Dedifferentiated amniotic fluid mesenchymal stem cell (primary cell): ENCODE results near the gene BCAP31.
"Not testable (repeated sequence)": the region's sequence is repeated elsewhere in the genome, so short reads cannot be mapped to it uniquely, and the experiment has no call there.

Source experiments
- DNase-seq: peaks from one replicate; pipeline ENCODE4 v3.0.0-alpha.2; 2016; ENCODE audit errors: extremely low spot score

Gene BCAP31

DNA sequence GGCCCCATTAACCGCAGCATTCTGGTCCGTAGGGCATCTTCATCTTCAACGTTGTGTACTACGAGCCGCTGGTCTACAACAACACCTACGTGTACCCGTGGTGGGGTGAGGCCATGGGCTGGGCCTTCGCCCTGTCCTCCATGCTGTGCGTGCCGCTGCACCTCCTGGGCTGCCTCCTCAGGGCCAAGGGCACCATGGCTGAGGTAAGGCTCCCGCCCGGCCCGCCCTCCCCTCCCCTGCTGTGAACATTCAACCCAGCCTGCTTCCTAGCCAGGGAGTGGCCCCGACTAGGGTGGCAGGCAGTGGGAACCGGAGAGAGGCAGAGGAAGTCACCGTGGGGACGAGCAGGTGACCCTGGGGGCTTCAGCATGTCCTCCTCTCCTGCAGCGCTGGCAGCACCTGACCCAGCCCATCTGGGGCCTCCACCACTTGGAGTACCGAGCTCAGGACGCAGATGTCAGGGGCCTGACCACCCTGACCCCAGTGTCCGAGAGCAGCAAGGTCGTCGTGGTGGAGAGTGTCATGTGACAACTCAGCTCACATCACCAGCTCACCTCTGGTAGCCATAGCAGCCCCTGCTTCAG is 29.4 kb downstream of the BCAP31 start:
- DNase-seq, result no peak

DNA sequence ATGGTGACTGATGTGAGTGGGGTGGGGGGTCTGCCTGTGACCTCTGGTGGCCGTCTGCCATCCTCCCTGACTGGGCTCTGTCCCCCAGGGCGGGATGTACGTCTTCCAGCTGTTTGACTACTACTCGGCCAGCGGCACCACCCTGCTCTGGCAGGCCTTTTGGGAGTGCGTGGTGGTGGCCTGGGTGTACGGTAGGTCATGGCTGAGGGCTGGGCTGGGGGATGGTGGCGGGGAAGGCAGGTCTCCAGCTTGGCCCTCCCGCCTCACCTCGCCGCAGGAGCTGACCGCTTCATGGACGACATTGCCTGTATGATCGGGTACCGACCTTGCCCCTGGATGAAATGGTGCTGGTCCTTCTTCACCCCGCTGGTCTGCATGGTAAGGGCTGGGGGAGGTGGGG is 29.9 kb downstream of the BCAP31 start:
- DNase-seq, result not testable (repeated sequence)

DNA sequence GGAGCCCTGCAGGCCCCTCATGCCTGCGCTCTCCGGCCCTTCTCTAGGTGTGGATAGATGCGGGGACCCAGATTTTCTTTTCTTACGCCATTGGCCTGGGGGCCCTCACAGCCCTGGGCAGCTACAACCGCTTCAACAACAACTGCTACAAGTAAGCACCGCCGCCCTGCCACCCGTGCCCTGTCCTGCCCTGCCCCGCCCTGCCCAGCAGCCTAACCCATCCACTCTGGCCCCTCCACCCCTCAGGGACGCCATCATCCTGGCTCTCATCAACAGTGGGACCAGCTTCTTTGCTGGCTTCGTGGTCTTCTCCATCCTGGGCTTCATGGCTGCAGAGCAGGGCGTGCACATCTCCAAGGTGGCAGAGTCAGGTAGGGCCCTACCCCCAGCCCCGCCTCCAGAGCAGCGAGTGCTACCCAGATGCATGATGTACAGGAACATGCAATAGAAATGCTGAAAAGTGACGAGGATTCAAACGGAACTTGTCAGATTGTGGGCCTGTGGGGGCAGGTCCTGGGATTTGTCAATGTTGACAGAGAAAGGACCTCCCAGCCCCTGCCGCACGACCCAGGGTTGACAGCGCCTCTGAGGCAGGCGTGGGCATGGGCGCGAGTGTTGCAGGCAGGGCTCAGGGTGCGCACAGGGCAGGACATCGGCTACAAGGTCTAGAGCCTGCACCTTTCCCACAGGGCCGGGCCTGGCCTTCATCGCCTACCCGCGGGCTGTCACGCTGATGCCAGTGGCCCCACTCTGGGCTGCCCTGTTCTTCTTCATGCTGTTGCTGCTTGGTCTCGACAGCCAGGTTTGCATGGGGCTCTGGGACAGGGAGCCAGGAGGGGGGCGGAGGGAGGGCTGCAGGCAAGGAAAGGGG is 30.7 kb downstream of the BCAP31 start:
- no peak for DNase-seq

DNA sequence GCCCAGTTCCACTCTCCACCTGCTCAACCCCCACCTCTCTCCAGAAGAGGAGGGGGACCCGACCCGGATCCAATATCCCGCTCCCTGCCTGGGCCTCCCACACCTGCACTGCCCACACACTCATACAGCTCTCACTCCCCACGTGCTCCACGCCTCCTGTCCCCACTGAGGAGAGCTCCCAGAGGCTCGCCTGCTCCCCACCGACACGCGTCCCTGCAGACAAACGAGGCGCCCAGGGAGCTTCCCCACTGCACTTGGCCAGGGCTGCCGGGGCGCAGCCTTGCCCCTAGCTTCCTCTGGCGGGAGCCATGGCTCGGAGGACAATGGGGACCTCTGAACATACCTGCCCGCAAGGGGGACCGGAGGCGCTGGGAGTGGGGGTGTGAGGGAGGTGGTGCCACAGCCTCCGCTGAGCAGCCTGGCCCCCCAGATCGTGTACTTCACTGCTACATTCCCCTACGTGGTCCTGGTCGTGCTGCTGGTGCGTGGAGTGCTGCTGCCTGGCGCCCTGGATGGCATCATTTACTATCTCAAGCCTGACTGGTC is 31.5 kb downstream of the BCAP31 start:
- no peak for DNase-seq

DNA sequence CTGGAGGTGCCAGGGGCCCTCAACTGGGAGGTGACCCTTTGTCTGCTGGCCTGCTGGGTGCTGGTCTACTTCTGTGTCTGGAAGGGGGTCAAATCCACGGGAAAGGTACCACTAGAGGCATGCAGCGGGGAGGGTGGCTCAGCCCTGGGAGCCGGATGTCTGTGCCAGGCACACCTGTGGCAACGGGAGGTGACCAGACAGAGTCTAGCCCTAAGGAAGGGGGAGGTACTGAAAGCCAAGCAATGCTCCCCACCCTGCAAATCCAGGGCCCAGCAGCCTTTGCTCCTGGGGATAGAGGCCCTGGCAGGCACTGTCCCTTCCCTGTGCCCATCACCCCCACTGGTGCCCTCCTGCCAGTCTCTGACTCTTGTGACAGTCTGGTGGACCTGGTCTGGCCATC is 32.2 kb downstream of the BCAP31 start:
- DNase-seq, result no peak

DNA sequence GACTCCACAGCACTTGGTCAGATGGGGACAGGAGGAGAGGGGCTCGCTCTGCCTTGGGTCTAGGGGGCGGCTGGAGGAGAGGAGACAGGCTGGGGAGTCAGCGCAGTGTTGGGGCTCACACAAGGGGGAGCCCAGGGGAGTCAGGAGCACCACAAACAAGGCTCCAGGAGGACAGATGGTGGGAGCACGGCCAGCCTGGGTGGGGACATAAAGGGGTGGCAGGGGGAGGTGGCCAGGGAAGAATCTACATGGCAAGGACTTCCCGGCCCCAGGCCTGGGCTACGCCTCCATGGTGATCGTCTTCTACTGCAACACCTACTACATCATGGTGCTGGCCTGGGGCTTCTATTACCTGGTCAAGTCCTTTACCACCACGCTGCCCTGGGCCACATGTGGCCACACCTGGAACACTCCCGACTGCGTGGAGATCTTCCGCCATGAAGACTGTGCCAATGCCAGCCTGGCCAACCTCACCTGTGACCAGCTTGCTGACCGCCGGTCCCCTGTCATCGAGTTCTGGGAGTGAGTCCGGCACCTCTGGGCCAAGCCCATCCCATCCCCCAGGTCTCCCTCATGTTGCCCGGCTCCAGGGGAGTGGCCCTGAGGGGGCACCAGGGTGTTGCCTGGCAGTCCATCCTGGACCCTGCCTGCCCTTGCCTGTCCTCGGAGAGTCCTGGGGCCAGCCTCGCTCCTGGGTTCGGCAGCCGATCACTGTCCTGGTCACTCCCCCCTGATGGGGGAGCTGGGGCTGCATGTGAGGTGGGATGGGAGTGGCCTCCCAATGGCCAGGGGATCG is 33.0 kb downstream of the BCAP31 start:
- not testable (repeated sequence) for DNase-seq

DNA sequence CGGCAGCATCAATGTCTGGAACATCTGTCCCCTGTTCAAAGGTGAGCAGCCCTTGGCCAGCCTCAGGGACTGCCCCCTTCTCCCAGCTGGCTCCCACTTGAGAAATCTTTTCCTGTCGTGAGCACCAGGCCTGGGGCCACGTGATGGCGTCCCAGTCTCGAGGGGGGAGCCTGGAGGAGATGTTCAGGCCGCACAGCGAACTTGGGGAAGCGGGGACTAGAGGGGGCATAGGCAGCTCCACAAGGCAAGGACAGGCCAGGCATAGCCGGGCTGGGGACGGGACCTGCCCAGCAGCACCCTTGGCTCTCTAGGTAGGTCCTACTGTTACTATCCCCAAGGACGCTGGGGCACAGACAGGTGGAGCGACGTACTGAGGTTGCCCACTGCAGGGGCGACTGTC is 33.7 kb downstream of the BCAP31 start:
- no peak for DNase-seq

DNA sequence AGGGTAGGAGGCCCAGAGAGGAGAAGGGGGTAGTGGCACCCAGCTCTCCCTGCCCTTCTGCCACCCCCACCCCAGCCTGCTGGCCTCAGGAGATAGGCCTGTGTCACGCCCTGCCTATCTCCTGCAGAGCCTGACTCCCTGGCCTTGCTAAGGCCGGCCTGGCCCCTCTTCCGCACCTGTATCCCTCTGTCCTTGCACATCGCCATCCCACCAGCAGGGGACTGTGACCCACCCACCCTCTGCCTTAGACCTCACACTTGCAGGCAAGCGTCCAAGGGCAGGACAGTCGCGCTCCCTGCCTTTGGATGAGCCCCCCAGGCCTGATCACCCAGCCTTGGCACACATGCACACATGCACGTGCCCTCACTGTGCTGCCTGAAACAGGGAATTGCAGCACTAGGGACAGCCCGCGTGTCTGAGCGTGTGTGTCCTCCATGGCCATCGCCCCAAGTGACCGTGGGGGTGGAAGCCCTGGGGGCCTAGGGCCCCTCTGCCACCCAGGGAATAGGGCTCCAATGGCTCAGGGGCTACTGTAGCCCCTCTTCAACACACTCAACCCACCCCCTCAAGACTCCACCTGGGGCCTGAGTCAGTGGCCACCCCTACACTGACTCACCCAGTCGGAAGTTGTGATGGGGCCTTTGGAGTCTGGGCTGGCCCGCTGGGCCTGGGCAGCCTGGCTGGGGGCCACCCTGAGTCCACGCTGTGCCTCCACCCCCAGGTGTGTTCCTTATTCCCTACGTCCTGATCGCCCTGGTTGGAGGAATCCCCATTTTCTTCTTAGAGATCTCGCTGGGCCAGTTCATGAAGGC is 34.3 kb downstream of the BCAP31 start:
- DNase-seq, result no peak

DNA sequence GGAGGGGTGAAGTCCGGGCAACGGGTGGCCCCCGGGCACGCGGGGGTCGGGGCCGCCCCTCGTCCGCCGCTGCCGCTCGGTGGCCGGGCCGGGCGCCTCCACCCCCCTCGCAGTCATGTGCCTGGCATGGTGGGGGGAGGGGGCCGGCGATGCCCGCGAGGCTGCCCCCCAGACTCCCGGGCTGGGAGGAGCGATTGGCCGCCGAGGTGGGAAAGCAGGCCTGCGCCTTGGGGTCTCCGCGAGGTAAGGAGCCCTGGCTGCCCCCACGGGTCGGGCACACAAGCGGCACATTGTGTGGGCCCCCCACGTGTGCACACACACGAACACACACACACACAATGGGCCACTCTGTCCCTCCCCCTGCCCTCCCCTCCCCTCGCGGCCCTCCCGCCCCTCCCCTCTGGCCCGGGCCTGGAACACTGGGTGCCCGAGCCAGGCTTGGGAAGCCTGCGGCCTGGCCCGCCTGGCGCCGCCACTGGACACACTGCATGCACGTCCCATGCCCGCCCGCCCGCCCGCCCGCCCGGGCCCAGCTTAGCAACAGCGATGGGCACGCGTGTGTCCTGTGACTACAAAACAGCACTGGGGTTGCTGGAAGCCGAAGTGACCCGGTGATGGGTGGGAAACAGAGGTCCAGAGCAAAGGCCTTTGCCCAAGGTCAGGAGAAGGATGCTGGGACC is 35.1 kb downstream of the BCAP31 start:
- DNase-seq, result no peak

DNA sequence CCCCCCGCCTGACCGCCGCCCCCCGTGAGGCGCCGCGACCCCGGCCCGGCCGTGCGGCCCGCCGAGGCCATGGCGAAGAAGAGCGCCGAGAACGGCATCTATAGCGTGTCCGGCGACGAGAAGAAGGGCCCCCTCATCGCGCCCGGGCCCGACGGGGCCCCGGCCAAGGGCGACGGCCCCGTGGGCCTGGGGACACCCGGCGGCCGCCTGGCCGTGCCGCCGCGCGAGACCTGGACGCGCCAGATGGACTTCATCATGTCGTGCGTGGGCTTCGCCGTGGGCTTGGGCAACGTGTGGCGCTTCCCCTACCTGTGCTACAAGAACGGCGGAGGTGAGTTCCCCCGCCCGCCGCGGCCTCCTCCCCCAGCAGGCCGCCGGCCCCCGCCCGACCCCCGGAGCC is 35.7 kb downstream of the BCAP31 start:
- no peak for DNase-seq

DNA sequence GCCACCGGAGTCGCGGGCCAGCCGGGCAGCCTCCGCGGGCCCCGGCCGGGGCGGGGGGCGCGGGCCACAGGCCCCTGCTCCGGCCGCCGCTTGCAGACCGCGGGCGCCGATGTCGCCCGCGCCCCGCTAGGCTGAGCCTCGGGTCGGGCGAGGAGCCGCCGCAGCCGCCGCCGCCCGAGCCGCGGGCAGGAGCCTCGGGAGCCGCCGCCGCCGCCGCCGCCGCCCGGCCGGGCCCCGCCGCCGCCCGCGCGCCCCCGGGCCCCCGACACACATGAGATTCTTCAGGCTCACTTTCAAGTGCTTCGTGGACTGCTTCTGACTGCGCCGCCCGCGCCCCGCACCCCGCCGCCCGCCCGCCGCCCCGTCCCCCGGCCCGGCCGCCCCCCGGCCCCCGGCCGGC is 36.1 kb downstream of the BCAP31 start:
- DNase-seq, result no peak

DNA sequence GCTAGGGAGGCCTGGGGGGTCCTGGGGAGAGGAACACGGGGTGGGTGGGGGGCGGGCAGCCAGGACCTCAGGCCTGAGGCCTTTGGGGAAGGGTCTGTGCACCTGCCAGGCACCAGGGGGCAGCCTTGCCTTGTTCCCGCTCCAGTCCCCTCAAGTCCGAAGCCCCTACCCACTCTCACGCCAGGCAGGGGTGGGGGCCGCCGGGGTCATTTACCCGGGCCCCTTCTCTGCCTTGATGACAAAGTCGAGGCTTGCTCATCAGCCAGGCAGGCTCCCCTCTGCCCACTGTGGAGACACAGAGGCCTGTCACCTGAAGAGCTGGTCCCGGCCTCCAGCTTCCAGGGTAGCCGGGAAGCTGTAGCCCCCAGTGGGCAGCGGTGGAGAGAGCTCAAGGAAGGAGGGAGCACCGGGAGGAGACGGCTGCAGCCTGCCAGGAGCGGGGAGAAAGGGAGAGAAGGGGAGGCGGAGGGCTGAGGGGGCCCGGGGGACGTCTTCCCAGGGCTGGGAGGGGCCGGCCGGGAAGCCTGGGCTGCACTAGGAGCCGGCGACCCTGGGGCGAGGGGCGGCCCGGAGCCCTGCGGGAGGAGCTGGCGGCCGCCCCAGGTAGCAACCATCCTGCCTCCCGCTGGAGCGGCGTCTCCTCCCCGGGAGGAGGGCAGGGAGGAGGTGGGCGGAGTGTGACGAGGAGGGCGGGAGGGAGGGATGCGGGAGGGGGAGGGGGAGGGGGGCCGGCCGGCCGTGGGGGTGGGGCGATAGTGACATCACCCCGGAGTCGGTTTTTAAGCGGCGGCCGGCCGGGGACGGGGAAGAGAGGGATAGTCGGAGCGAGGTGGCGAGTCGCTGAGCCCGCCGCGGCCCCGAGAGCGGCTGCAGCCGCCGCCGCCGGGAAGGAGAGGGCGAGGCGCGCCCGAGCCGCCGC is 36.8 kb downstream of the BCAP31 start, which contains the start of gene SLC6A8:
TSS of gene SLC6A8 (plus strand) at position 806 of the 919 bp plus-strand sequence. CDS start 649 bp downstream, outside the sequence.
- DNase-seq, result no peak

DNA sequence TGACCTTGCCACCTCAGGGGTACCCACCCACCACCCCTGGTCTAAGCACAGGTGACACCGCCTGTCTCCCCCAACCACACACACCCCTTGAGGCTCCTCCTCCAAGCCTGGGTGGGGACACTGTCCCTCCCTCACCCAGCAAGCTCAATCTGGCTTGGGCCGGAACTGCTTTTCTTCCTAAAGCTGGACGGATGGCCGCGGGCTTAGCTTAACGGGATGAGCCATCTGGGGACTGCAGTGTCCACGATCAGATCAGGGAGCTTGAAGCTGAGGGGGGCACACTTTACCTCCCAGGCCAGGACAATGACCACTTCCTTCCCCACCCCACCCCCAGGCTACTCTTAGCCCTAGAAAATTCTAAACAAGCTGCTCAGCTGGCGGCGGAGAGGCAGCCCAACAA is 37.5 kb downstream of the BCAP31 start:
- no peak for DNase-seq

DNA sequence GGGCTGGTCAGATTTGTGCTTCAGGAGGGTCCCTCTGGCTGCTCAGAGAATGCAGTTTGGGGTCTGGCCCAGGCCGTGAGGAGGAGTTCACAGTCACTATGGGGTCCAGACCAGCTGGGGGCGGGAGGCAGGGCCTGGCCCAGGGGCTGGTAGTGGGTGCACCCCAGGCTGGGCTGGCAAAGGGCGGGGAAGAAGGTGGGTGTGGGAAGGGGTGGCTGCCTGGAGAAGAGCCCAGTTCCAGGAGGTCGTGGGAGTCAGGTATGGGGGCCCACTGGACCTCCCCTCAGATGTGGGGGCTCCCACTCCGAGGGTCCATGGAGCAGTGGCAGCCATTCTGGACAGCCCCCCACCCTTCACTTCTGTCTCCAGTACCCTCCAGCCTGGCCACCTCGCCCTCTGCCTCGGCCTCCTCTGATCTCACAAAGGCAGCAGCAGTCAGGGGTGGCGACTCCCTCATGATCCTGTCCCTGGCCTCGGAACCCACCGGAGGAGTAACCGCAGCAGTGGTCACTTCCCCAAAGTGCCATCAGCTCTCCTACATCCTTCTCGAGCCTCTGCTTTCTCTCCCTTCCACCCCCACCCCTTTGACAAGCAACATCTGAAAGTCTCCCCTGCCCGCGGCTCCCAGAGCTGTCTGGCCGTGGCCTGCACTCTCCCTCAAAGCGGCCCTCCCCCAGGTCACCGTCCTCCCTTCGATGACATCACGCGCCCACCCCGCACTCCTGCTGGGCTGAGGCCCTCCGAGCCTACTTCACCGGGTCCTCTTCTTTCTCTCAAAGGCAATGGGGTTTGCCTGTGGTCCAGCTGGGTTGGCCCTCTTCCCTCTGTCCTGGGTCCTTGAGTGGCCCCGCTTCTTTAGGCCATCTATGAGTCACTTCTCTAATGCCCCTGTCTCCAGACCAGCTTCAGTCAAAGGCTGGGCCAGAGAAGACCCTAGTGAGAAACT is 38.2 kb downstream of the BCAP31 start:
- DNase-seq, result no peak

DNA sequence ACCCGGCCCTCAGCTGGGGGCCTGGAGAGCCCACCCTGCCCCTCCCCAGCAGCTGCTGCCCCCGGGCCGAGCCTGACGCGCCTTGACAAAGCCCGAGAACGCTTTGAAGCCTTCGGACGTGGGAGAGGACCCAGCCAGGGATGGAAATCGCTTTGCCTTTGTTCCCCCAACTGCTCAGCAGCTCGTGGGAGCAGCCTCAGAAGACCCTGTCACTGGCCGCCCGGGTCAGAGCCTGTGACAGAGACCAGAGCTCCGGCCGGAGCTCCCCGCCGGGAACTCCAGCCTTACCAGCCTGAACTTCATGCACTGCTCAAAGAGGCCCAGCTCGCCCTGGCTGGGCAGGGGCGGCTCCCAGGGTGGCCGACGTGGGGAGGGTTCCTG is 39.0 kb downstream of the BCAP31 start:
- DNase-seq, result no peak

DNA sequence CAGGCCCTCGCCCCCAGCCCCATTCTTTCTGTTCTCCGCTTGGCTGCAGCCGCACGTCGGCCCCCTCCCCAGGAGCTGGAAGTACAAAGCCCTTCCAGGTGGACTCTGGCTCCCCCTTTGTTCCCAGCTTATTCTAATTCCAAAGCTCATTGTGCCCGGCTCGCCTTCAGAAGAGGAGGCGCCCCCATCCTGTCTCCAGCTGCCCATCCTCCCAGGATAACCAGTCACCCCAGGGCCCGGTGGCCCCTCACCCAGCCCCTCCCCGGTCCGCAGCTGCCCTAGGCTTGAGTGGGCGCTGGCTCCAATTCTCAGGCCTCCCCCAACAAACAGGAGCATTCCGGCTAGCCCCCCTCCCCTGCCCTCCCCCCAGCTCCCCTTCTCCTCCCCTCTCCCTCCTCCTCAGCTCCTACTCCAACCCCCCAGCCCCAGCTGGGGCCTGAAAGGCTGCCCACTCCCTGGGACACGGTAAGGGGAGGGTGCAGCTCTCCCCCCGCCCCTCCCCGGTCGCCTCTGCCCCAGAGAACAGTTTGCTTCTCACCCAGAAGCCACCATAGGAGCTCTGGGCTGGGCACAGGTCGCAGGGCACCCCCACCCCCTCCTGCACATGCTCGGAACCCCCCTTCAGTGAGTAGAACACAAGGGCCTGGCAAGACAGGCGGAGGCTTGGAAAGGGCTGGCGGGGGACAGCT is 39.6 kb downstream of the BCAP31 start:
- no peak for DNase-seq

DNA sequence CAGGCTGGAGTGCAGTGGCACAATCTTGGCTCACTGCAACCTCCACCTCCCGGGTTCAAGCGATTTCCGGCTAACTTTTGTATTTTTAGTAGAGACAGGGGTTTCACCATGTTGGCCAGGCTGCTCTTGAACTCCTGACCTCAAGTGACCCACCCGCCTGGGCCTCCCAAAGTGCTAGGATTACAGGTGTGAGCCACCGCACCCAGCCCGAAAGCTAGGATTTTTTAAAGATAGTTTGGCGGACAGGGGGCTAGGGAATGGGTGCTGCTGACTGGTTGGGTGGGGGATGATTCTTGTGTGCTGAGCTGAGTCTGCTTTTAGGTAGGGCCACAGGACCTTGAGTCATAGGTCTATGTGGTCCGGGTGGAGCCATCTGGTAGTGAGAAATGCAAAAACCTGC is 40.7 kb downstream of the BCAP31 start:
- not testable (repeated sequence) for DNase-seq

DNA sequence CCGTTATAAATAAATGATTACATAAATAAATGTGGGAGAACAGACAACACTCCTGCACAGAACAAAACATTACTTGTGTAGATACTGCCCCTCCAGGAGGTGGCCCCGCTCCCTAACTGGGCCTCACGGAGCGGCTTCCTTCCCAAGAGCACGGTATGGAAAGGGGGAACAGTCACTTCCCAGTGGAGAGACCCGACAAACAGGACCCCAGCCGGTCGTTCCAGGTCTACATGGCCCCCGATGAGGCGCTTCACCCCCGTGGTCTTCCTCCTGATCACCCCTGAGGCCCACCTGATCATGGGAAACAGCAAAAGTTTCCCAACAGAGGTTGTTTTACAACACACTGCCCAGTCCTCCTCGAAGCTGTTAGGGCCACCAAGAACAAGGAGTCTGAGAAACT is 43.0 kb downstream of the BCAP31 start:
- DNase-seq, result no peak
